Gastroesophageal sphincter (tissue), 3 donors: ENCODE results near the gene JAML.

Source experiments
- CTCF ChIP-seq, 4 experiments: fragments of 200-600 bp in 2 of 4; fragments of 450-650 bp in 2 of 4; sonication (generic) in 1 of 4; IDR thresholded peaks; one replicate each; pipeline ENCODE4 v1.5.1; 2017 to 2019; ENCODE audit warnings: antibody characterized with exemption in 4 of 4, mild to moderate bottlenecking in 2 of 4, moderate library complexity in 2 of 4
- POLR2A ChIP-seq, 2 donors: fragments of 450-650 bp; IDR thresholded peaks; one replicate each; pipeline ENCODE4 v1.6.1; 2017; ENCODE audit warnings: antibody characterized with exemption in 2 of 2, mild to moderate bottlenecking in 2 of 2, moderate library complexity in 1 of 2
- POLR2AphosphoS5 ChIP-seq: sonication (generic); formaldehyde crosslinking; IDR thresholded peaks from one replicate; pipeline ENCODE4 v1.6.1; 2017; ENCODE audit warnings: antibody characterized with exemption

- no peak for TF ChIP-seq CTCF (IDR thresholded peaks at IDR 0.05)
- TF ChIP-seq POLR2A (IDR thresholded peaks at IDR 0.05) = no peak
- no peak for TF ChIP-seq POLR2AphosphoS5
Measured at GRCh38 chr11:118168751-118169150, 56.1 kb downstream of the JAML start.
